Brain microvascular endothelial cell (primary cell): ENCODE measurements around the gene SENP2.

Experiments
- DNase-seq: peaks from one replicate; pipeline ENCODE4 v3.0.0-alpha.2; 2020
- H3K27ac ChIP-seq: fragments of 250-450 bp; sonication (Bioruptor Pico); 2 replicates; pipeline ENCODE4 v1.5.1; 2020; ENCODE audit warnings: mild to moderate bottlenecking, moderate library complexity
- H3K27me3 ChIP-seq: fragments of 250-450 bp; sonication (Bioruptor Pico); replicated peaks from 2 replicates; pipeline ENCODE4 v1.5.1; 2020; ENCODE audit warnings: mild to moderate bottlenecking
- H3K36me3 ChIP-seq: fragments of 250-450 bp; sonication (Bioruptor Pico); replicated peaks from 2 replicates; pipeline ENCODE4 v1.5.1; 2020; ENCODE audit warnings: mild to moderate bottlenecking
- H3K4me3 ChIP-seq: 2 replicates; pipeline ENCODE4 v1.5.1; 2011; ENCODE audit warnings: low read depth, mild to moderate bottlenecking, control low read depth, low read length, moderate library complexity
- in situ Hi-C: cut with HindIII; loops from 2 replicates; pipeline ENCODE4 v1.10.0; 2017; ENCODE audit warnings: low sequenced_read_pairs, low pct_ligation_motif_present
- TF ChIP-seq, protein P1 (sequence below): IDR thresholded peaks from 2 replicates; pipeline ENCODE4 v1.5.1; 2011; ENCODE audit warnings: low read depth, mild to moderate bottlenecking, moderate library complexity, low read length, control low read depth, inconsistent platforms; ENCODE audit errors: missing control alignments

The SENP2 gene

DNA sequence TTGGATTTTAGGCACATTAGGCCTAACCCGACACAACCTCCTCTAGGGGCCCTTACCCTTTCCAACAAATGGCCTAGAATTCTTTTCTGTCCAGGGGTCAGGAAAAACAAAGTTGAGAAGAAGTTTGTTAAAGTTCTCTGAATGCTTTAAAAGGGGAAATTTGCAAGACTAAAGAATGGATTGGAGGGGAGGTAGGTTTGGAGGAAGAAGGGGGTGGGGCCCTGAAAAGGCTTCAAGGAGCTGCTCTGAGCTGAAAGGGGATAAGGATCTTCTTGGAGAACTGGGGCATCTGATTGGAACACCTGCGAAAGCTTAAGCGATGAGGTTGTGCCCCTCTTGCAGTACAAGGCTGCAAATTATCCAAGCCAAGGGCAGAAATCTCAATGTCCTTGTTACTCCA, 3.9 kb upstream of the SENP2 start:
- Histone ChIP-seq H3K4me3 (no peak overlapping the region), H3K27me3 (no peaks in the 10 kb centered on the region), H3K27ac (no peak overlapping the region), H3K36me3 (no peaks in the 10 kb centered on the region)
- in situ Hi-C loops, result no loop called here
- no peak for DNase-seq
- TF ChIP-seq, protein P1, sequence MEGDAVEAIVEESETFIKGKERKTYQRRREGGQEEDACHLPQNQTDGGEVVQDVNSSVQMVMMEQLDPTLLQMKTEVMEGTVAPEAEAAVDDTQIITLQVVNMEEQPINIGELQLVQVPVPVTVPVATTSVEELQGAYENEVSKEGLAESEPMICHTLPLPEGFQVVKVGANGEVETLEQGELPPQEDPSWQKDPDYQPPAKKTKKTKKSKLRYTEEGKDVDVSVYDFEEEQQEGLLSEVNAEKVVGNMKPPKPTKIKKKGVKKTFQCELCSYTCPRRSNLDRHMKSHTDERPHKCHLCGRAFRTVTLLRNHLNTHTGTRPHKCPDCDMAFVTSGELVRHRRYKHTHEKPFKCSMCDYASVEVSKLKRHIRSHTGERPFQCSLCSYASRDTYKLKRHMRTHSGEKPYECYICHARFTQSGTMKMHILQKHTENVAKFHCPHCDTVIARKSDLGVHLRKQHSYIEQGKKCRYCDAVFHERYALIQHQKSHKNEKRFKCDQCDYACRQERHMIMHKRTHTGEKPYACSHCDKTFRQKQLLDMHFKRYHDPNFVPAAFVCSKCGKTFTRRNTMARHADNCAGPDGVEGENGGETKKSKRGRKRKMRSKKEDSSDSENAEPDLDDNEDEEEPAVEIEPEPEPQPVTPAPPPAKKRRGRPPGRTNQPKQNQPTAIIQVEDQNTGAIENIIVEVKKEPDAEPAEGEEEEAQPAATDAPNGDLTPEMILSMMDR, result no peak

GRCh38 chr3:185582871-185583270, 3.2 kb upstream of the SENP2 start:
- H3K27ac ChIP-seq, result no peak overlapping the region
- in situ Hi-C loops, result no loop called here
- no peak for DNase-seq

GRCh38 chr3:185583925-185584324, 2.2 kb upstream of the SENP2 start:
- no peak for DNase-seq
- in situ Hi-C loops, result no loop called here
- TF ChIP-seq, protein P1, result no peak
- no peak overlapping the region for H3K27ac ChIP-seq
- no peaks in the 10 kb centered on the region for H3K36me3 ChIP-seq
- H3K27me3 ChIP-seq, result no peaks in the 10 kb centered on the region
- H3K4me3 ChIP-seq, result no peak overlapping the region

More at GRCh38 chr3:185582871-185583270, 3.2 kb upstream of the SENP2 start:
- H3K27me3 ChIP-seq, result no peaks in the 10 kb centered on the region
- no peak overlapping the region for H3K4me3 ChIP-seq
- TF ChIP-seq, protein P1, result no peak
- no peaks in the 10 kb centered on the region for H3K36me3 ChIP-seq

GRCh38 chr3:185584686-185585085, 1.4 kb upstream of the SENP2 start:
- in situ Hi-C loops, result no loop called here
- no peak for DNase-seq
- TF ChIP-seq, protein P1, result no peak
- Histone ChIP-seq H3K4me3 (no peak overlapping the region), H3K27me3 (no peaks in the 10 kb centered on the region), H3K36me3 (no peaks in the 10 kb centered on the region), H3K27ac (no peak overlapping the region)

DNA sequence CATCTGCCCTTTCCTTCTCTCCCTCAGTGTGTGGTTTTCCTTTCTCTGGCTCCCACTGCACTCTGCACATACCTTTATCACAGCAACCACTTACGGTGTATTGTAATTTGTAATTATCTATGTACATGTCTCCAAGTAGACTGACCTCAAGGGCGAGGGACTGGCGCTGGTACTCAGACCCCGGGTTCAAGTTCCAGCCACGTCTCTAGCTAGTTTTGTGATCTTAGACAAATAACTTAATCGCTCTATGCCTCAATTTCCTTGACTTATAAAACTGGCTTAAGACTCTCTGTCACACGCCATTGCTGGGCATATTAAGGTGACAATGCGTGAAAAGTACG, 607 bp upstream of the SENP2 start:
- Histone ChIP-seq H3K4me3 (peak overlapping the region; percentile 94), H3K27me3 (no peaks in the 10 kb centered on the region), H3K36me3 (no peaks in the 10 kb centered on the region), H3K27ac (peak overlapping the region; percentile 33)
- TF ChIP-seq, protein P1, result no peak
- in situ Hi-C loops, result no loop called here
- no peak for DNase-seq

DNA sequence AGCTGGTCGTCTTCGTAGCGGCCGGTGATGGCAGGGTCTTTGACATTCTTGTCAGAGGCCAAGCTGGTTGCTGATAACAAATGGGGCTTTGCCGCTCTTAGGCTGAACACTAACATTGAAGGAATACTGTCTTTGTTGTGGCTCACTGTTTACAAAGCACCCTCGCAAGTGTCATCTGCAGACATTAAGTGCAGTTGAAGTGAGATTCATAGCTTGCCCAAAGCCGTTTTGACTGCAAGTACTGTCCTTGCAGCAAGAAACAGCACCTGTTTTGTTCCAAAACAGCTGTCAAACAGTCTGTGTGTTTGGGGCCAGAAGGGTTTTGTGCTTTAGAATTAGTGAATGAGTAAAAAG, 568 bp downstream of the SENP2 start:
- TF ChIP-seq, protein P1, result no peak
- Histone ChIP-seq H3K27ac (peak overlapping the region; percentile 92), H3K4me3 (peak overlapping the region; percentile 94), H3K36me3 (no peaks in the 10 kb centered on the region), H3K27me3 (no peaks in the 10 kb centered on the region)
- in situ Hi-C loops, result no loop called here
- DNase-seq, result no peak
